Fibroblast of gingiva (primary cell): ENCODE data around the gene AHNAK2.
A peak's percentile ranks its signal among the peaks of the same experiment; 100 is the strongest.
"Not testable (repeated sequence)": the region's sequence is repeated elsewhere in the genome, so short reads cannot be mapped to it uniquely, and the experiment has no call there.

Source experiments
- DNase-seq: peaks from one replicate; pipeline ENCODE4 v3.0.0-alpha.2; 2011; ENCODE audit warnings: low read depth

The AHNAK2 gene

DNA sequence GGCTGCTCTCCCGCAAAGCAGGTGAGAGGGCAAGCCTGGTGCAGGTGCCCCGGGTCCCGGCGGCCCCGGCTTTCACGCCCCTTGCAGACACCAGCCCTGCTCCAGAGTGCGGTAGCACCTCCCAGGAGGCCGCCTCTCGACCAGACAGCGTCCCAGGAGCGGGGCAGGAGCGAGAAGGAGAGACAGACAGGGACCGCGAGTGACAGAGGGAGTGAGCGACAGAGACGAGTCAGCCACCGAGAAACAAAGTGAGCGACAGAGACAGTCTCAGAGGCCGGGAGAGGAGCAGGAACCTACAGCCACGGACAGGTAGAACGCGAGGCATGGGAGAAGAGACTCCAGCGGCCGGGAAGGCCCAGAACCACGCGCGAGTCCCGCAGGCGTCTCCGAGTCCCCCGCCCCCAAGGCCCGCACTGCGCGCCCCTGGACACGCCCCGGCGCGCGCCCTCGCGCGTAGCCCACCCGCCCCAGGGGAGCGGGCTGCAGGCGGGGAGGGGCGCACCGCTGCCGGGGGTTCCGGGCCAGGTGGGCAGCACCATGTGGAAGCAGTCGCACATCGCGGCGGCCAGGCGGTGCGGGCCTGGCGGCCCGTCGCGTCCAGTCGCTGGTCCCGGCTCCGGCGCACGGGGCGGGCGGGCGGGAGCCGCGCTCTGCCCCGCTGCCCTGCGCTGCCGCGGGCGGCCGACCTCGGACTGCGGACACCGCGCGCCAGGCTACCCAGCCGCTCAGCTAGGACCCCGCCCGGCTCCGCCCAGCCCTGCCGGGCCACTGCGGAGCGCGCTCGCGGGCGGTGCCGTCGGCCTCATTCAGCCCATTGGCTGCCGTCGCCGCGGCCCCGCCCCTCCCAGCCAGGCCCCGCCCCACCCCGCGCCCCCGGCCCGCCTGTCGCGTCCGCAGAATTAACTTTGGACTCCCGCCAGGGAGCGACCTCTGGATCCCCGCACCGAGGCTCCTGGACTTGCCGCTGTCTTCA lies at the start of gene AHNAK2:
TSS of gene AHNAK2 (minus strand) at position 694 of the 973 bp plus-strand sequence. CDS start at position 557, 137 bp downstream.
- DNase-seq = peak; percentile 75

GRCh38 chr14:105027718-105028117 lies 49.5 kb upstream of the AHNAK2 start:
- not testable (repeated sequence) for DNase-seq

DNA sequence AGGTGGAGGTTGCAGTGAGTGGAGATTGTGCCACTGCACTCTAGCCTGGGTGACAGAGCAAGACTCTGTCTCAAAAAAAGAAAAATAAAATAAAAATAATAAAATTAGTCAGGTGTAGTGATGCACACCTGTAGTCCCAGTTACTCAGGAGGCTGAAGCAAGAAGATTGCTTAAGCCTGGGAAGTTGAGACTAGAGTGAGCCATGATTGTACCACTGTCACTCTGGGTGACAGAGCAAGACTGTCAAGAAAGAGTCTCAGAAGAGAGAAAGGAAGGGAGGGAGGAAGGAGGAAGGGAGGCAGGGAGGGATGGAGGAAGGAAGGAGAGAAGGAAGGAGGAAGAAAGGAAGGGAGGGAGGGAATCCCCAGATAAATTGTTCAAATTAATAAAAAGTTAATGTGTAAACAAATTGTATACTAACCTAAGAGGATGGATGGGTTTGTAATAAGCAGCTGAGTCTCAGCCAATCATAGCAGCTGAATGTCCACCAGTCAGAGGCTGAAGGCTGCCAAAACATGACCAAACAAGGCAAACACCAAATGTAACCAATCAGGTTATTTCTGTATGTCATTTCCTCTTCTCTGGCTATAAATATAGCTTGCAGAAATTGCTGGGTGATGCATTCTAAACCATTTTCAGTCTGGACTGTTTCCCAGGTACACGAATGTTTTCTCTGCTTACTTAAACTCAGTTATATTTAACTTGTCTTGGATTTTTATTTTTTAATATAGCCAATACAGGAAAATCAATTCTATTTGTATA lies 48.8 kb upstream of the AHNAK2 start:
- DNase-seq = peak; percentile 56

GRCh38 chr14:105026033-105026785 lies 48.0 kb upstream of the AHNAK2 start:
- DNase-seq = no peak

GRCh38 chr14:105025429-105025828 lies 47.3 kb upstream of the AHNAK2 start:
- no peak for DNase-seq

DNA sequence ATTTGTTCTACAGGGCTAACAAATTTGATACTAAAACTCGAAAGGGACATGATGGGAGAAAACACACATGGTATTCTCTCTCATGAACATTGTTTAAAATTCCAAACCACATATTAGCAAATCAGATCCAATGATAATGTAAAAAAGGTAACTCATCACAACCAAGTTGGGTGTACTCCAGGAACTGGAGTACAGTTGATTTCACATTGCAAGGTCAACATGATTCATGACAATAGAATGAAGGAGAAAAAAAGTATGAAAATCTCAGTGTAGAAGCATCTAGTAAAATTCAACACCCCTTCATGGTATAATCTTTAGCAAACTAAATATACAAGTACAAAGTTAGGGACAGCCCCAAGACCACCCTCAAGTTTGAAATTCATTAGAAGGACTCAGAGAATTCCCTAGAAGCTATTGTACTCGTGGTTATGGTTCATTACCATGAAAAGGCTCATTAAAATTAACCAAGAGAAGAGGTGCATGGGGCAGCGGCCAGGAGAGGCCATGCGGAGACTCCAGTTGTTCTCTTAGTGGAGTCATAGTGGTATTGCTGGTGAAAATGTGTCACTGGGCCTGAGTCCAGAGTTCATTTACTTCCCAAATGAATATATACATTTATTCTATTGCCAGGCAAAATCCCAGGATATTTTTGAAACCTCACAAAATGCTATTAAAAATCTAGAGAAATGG lies 45.8 kb upstream of the AHNAK2 start:
- peak; percentile 50 for DNase-seq

- no peak for DNase-seq
Measured at GRCh38 chr14:105023144-105023543, 45.0 kb upstream of the AHNAK2 start.

DNA sequence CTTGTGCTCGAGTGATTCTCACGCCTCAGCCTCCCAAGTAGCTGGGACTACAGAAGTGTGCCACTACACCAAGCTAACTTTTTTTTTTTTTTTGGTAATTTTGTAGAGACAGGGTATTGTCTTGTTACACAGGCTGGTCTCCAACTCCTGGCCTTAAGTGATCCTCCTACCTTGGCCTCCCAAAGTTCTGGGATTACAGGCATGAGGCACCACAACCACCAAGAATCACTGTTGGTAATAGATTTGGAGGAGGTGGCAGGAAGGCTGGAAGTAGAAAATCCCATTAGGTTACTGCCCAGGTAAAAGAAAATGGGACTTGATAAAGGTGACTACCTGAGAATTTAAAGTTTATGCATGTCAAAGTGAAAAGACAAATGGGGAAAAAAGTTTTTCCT lies 44.1 kb upstream of the AHNAK2 start:
- no peak for DNase-seq

DNA sequence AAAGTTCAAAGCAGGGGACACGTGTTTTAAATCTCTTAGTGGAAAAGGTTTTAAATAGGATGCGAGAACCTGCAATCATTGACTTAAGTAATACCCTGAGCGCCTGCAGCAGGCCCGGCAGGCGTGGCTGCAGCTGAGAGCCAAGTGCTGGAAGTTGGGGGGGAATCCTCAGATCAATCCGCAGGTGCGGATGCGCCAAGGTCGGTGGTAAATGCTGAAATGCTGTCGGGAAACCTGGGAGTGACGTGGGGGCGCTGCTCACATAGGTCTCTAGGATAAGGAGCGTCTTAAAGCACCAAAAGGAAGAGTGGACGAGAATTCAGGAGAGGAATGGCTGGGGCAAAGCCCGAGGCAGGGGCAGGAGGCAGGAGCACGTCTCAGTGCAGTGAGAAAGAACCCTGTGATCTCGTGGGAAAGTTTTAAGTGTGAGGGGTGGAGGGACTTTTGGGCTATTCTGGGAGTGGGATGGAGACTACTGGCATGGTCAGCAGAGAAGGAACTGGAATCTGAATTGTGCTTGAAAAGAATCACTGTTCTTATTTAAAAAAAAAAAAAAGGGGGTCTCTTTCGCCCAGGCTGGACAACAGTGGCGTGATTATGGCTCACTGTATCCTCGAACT lies 43.6 kb upstream of the AHNAK2 start:
- DNase-seq = peak; percentile 27

DNA sequence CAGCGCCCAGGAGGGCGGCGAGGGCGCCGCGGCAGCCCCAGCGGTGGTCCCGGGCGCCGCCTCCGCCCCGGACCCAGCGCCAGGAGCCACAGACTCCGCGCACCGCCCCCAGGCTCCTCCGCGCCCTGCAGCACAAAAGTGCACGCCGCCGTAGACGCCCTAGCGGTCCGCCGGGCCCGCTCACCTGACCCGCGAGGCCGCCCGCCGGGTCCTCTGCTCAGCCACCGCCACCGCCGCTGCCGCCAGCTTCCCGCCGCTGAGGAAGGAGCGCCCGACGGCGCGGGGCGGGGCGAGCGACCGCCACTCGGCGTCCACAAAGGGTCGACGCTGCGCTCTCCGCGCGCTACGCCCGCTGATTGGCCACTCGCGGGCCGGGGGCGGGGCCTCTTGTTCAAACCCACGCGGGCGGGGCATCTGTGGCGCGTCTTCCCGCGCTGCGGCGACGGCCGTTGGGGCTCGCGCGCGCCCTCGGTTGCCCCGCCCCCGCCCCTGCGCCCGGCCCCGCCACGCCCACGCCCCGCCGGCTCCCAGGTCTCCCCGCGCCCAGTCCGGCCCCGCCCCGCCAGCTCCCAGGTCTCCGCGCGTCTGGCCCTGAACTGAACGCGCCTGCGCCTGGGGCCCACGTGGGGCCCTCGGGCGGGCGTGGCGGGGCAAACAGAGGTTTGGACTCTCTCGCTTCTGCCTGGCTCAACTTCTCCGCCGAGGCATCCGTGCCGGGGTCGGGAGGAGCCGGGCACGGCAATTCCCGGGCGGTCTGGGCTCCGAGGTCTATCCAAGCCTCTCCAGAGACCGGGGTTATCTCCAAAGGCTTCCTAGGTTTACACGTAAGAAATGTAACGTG lies 42.9 kb upstream of the AHNAK2 start, which contains the start of gene CDCA4:
TSS of gene CDCA4 (minus strand) at position 269 of the 841 bp plus-strand sequence. CDS start 9,154 bp downstream, outside the sequence.
- DNase-seq = peak; percentile 92

DNA sequence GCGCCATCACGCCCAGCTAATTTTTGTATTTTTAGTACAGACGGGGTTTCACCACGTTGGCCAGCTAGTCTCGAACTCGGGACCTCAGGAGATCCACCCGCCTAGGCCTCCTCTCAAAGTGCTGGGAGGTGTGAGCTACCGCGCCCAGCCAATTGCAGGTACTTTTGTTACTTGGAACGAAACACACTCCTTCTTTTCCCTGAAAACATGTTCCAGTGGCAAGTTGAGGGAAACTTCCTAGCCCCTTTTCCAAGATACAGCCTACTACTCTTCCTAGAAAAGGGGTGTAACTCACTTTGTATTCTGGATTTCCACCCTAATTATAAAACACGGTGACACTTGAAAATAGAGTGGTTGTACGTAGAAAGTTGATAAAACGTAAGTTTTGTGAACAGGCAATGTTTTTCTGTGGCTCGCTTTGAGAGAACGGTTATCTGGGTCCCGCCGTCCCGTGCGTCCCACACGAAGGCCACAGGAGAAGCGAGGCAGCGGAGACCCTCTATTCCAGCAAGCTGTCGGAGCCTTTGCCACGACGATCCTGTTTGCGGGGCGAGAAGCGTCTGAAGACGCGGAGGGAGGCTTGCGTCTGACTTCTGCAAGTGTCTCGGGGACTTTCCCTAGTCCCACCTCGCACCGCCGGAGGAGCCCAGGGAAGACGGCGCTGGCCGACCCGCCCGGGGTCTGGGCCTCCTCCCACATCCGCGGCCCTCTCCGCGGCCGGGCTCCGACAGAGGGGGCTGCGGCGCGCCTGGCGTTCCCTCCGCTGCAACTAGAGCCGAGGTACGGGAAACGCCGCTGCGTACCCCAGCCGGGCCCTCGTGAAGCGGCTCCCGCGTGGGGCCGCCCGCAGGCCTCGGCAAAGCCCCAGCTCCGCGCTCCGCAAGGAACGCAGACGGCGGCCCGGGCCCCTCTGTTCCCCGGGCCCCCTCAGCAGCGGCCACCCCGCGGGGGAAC lies 42.0 kb upstream of the AHNAK2 start:
- no peak for DNase-seq

GRCh38 chr14:105018414-105018813 lies 40.2 kb upstream of the AHNAK2 start:
- no peak for DNase-seq

DNA sequence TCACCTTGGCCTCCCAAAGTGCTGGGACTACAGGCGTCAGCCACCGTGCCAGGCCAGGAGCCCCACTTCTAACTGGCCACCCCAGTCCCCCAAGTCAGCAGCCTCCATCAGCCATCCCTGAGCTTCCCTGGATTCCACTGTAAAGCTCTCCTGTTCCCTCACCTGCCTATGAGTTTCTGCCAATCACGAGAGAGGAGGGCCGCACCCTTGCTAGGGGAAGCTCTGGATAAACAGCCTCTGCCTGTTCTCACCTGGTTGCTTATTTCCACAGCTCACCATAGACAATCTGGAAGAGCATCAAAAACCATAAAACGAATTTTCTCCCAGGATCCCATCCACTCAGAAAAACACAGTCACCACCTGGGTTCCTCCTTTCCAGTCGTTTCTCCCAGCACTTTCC lies 37.7 kb upstream of the AHNAK2 start:
- no peak for DNase-seq

- no peak for DNase-seq
Measured at GRCh38 chr14:105015242-105015641, 37.1 kb upstream of the AHNAK2 start.

- DNase-seq = no peak
Measured at GRCh38 chr14:105014631-105015030, 36.5 kb upstream of the AHNAK2 start.

GRCh38 chr14:105014032-105014431 lies 35.9 kb upstream of the AHNAK2 start:
- DNase-seq = no peak

DNA sequence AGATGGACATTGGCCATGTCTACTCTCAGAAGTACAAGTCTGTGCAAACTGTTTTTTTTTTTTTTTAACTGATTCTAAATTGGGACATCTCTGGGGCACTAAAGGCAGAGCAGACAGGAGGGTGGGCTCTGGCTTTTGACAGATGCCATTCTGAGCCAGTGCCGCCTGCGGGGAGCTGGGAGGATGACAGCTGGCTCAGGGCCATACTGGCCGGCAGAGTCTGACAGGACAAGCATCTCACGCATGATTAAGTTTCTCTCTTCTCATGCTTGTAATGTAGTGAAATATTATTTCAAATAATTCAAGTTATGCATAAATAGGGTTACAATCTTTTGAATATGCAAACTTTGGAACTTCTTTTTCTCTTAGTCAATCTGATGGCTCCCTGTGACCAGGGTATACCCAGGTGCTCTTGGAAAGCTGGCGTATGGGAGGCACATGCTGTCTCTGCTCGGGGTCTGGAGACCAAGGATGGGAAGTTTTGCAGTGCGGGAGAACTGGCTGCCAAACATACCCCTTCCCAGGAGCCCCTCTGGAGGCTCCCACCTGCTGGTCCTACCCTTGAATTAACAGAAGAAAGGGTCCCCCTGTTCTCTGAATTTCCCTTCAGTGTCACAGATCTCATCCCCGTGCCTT lies 35.1 kb upstream of the AHNAK2 start:
- DNase-seq = peak; percentile 54
